Fibroblast of skin of scalp (primary cell): ENCODE measurements around the gene CDH23. TPM values are rescaled to one million over a fixed set of nuclear protein-coding genes. Genes with fewer than 3 reads are reported as not detected.
"Not testable (repeated sequence)": the region's sequence is repeated elsewhere in the genome, so short reads cannot be mapped to it uniquely, and the experiment has no call there.

Source experiments
- DNase-seq: peaks from one replicate; pipeline ENCODE4 v3.0.0-alpha.2; 2013
- polyA plus RNA-seq, 2 experiments: library from polyadenylated mRNA; unstranded; fragments of 120-200 nt; gene quantifications; one replicate each; pipeline ENCODE4 v1.2.1, GENCODE V29; 2013; ENCODE audit not compliant: insufficient read length in 2 of 2

Gene CDH23
- 0.08 TPM for polyA plus RNA-seq (2013, experiment 1 of 2; ENCODE audit: insufficient read length)
- 0.36 TPM for polyA plus RNA-seq (2013, experiment 2 of 2; ENCODE audit: insufficient read length)

DNA sequence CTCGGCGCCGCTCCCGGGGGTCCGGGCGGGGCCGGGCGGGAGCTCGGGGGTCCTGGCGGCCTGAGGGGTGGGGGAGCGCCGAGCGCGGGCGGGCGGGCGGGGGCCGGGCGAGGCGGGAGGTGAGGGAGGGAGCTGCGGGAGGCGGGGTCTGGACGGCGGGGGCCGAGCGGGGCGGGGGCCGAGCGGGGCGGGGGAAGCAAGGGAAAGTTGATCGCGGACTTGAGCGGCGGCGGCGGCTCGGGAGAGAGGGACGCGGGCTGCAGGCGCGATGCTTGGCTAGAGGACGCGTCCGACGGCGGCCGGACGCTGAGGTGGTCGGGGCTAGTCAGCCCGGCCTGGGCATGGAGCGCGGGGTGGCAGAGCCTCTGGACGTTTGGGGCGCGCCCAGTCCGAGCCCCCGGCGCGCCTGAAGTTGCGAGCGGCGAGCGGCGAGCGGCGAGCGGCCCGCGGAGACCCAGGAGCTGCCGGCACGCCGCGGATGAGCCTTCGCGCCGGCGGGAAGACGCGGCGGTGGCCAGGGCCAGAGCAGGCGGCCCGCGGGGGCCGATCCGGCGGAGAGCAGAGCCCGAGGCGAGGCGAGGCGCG is at the start of gene CDH23:
CDH23 (plus strand) TSS at position 210 of the 585 bp plus-strand sequence. CDS start 42,912 bp downstream, outside the sequence.
- DNase-seq = no peak

DNA sequence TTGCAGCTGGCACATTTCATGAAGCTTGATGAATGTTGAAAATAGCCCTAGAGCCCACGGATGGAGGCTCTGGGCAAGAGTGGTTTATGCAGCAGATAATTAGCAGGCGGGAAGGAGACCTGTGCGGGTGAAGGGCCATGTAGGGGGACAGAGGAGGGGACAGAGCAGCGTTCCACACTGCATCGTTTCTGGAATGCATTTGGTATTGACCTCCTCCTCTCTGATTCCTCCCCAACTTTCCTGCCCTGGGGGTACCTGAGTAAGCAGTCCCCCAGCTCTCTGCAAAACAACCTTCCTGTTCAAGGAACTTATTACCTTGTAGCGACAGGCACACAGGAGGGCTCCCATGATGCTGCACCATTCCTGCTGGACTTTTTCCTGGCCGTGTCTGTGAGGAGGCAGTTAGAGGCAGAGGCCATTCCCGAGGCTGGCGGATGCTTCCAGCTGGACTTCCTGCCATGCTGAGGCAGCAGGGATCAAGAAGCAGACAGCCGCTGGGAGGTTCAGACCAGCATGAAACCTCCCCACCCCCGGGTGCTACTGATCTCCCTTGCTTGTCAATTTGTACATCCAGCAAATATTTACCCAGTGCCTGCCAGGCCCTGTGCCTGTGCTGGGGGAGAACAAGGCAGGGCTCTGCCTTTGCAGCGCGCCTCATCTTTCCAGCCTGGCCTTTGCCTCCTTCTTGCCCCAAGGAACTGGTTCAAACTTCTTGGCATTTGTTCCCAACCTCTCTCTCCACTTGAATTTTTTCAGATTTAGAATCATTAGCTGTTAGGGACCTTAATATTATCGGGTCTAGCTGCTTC is 48.9 kb upstream of the CDH23 start:
- no peak for DNase-seq

DNA sequence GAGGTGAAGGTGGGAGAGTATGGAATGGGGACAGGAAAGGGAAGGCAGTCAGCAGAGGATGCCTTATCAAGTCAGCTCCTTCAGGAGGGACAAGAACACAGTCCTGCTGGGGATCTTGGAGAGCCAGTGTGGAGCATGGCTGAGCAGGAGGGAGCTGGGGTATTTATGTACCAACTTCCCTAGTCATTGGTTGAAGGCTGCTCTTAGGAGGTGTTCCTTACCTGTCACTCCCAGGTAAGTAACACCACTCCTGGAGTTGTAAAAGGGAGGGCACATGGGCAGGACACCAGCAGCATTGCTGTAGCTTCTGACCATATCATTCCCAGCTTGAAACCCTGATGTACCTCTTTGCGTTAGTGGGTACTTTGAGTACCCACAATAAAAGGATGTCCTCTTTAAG is 47.9 kb upstream of the CDH23 start:
- DNase-seq = no peak

DNA sequence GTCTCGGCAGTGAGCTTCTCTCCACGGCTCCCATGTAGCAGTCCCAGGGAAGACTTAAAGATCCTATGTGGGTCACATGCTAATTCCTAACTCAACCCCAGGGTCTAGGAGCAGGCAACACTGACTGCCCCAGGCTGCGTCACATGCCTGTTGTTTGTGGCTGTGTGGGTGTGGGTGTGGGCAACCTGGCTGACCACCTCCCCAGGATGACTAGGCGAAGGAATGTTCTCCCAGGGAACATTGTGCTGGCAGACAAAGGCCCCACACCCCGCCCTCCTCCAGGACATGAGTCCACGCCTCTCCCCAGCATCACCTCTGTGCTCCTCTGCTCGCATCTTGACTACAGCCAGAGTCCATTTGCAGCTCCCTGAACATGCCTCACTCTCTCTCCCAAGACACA is 47.3 kb upstream of the CDH23 start:
- DNase-seq = no peak

DNA sequence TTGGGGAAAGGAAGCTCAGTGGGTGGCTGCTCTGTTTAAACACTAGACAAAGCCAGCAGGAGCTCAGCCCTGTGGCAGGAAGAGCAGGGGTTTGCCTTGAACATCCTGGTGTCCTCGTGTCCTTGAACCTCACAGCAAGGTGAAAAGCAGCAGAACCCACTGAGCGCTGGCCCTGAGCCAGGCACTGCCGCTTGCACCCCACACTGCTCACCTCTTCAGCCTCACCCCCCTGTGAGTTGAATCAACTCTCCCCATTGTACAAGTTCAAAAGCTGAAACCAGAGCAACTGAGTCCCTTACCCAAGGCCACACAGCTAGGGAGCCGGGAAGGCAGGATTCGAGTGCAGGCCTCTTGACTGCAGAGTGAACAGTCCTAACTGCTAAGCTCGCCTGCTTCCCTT is 45.6 kb upstream of the CDH23 start:
- no peak for DNase-seq

DNA sequence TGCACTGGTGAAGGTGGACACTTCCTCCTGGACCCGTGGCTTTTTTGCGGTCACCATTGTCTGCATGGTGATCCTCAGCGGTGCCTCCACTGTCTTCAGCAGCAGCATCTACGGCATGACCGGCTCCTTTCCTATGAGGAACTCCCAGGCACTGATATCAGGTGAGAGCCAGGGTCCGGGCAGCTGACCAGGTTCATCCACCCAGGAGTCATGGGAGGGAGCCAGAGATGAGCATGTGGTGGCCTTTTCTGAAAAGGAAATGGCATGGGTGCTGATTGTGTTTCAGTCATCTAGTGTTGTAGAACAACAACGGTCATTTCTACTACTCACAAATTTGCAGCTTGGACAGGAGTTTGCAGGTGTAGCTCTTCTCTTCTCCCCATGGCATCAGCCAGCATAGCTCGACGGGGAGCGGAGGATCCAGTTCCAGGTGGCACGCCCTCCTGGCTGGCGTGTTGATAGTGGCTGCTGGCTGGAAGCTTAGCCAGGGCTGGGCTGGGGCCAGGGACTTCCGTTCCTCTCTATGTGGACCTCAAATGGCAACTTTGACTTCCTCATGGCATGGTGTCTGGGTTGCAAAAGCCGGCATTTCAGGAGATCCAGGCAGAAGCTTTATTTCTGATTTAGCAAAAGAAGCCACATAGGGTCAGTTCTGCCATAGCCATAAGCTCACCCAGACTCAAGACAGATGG is 44.9 kb upstream of the CDH23 start:
- no peak for DNase-seq

DNA sequence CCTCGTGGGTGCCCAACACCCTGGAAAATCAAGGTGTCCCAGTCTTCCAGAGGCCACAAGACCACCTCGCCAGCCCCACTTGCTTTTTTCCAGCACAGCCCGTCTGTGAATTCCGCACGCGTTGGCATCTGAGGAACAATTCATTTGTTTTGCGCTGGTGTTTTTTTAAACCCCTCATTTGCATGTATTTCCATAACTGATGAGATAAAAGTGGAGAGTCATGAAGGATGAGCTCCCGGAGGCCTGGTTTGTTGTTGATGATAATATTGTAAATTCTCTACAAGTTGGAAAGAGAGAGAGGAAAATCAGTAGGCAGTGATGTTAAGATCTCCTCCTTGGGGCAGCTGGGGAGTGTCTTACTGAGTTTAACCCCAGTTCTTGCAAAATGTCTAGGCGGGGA is 43.1 kb upstream of the CDH23 start:
- DNase-seq = no peak

DNA sequence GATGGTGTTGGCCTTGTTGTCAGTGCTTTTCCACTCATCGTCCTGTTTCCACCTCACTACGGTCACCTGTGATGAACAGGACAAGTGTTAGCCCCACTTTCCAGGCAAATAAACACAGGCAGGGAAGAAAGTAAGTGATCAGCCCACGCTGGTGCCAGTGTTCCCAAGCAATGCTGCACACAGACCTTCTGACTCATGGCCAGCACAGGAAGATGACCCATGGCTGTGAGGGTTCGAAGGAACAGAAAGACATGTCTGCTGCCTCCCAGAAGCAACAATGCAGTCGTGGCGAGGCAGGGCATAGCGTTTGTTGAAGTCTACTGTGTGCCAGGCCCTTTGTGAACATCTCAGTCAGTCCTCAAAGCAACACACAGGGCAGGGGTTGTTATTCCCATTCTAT is 41.9 kb upstream of the CDH23 start:
- no peak for DNase-seq

DNA sequence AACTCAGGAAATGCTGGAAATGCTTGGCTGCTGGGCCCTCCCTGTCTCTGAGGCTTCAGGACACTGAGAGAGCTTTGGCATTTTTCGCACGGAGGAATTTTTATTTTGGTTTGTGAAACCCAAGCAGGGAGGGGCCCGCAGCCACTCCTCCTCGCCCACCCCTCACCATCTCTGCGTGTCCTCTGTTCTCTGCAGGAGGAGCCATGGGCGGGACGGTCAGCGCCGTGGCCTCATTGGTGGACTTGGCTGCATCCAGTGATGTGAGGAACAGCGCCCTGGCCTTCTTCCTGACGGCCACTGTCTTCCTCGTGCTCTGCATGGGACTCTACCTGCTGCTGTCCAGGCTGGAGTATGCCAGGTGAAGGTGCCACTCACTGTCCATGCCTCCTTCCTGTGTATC is 40.8 kb upstream of the CDH23 start:
- DNase-seq = no peak

DNA sequence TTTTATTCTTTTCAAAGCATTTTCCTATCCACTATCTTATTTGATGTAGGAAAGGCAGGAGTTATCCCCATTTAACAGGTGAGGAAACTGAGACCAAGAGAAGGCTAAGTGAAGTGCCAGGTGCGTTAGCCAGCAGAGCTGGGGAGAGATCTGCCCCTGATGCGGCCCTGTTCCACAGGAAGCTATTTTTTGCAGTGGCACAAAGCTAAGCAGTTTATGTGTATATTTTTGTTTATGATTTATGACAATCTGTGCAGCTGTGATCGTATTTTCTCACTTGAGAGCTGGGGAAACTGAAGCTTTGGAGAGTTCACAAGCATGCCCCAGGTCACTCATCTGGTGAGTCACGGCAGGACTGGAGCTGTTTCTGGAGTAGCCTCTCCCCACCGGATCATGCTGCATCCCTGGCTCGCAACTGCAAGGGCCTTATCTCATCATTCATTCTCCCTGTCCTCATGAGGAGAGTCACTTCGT is 38.9 kb upstream of the CDH23 start:
- no peak for DNase-seq

DNA sequence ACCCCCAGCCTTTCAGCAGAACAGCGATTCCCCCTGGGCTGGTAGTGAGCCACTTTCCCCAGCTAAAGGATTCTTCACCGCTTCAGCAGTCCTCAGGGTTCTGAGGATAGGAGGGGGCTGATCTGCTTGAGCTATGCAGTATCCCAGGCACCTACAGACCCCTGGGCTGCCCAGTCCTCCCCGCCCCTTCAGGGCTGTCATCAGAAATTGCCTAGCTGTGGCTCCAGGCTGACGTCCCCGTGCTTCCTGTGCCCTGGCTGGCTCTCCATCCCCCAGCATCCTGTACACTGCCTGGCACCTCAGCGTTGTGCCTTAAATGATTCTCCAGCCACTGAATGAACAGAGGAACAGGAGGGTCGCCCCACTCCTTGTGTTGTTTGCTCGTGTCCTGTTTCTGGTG is 38.4 kb upstream of the CDH23 start:
- no peak for DNase-seq

DNA sequence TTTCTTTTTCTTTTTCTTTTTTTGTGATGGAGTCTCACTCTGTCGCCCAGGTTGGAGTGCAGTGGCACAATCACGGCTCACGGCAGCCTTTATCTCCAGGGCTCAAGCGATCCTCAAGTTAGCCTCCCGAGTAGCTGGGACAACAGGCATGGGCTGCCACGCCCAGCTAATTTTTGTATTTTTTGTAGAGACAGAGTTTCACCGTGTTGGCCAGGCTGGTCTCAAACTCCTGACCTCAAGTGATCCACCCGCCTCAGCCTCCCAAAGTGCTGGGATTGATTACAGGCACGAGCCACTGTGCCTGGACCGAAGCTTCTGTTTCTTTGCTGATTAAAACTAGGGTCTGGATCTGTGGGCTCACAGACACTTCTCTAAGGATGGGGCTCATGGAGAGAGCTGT is 37.8 kb upstream of the CDH23 start:
- DNase-seq = not testable (repeated sequence)

DNA sequence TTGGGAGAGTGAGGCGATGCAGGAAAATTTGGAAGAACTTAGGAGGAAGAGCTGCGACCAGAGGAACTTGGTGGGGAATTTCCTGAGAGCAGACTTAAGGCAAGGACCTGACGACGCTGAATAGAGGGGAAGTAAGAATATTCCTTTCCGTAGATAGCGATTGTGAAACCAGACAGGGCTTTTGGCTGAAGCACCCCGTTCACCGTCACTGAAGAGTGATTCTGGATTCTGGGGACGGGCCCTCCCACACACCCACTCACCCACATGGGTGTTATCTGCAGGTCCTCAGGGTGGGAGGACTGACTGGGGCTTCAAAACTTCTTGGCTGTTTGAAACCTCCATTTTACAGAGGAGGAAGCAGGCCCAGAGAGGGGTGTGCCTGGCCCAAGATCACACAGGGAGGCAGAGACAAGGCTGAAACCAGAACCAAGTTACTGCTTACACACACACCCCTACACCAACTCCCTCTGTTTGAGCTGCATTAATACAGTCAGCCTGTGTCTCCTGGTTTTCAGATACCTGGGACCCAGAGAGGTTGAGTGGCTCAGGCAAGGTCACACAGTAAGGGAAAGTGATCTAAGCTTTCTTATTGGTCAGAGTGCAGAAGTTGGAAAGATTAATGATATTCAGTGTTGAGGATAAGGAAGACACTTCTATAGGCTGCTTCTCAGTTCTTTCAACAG is 37.2 kb upstream of the CDH23 start:
- DNase-seq = no peak

DNA sequence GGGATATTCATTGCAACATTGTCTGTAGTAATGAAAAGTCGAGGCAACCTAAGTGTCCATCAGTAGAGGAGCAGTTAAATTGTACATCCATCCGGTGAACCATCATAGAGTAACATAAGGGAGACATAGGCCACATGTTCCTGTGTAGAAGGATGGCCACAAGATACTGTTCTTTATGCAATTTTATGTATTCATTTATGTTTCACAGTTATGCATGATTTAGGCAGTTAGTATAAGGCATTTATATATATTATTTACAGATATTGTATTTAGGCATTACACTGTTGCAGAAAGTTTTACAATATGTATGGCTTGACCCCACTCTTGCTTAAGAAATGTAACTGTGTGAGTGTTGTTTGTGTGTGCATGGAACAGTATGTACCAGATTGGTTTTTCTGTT is 36.0 kb upstream of the CDH23 start:
- DNase-seq = no peak

DNA sequence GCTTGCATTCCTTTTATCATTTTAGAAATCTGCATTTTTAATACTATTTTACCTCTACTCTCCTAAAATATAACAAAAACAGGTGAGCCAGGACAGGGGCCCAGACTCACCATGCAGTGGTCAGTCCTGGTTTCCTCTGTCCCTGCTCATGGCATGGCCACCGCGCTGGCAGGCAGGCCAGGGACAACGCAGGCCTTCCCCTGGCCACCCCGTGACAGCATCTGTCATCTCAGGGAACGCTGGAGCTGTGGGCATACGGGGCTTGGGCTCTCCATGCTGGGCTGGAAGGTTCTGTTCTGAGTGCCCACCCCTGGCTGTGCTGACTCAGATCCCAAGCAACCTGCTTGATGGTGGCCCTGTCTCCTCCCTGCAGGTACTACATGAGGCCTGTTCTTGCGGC is 35.1 kb upstream of the CDH23 start:
- DNase-seq = no peak

DNA sequence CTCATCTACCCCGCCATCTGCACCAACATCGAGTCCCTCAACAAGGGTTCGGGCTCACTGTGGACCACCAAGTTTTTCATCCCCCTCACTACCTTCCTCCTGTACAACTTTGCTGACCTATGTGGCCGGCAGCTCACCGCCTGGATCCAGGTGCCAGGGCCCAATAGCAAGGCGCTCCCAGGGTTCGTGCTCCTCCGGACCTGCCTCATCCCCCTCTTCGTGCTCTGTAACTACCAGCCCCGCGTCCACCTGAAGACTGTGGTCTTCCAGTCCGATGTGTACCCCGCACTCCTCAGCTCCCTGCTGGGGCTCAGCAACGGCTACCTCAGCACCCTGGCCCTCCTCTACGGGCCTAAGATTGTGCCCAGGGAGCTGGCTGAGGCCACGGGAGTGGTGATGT is 34.6 kb upstream of the CDH23 start:
- DNase-seq = no peak

DNA sequence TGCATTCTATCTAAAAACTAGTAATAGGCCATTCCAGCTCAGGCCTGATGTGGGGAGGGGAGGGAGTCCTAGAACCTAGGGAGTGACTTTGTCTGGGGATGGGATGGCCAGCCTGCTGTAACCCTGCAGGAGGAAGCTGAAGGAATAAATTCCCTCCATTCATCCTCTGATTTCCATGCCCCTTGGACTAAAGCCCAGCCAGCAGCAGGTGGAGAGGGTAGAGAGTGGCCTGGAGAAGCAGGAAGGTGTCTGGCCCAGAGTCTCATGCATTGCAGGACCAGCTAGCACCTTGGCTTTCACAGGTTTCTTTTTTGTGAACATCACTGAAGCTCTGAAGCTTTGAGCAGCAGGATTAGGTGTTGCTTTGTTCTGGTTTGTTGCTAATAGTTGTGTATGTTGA is 32.8 kb upstream of the CDH23 start:
- no peak for DNase-seq

DNA sequence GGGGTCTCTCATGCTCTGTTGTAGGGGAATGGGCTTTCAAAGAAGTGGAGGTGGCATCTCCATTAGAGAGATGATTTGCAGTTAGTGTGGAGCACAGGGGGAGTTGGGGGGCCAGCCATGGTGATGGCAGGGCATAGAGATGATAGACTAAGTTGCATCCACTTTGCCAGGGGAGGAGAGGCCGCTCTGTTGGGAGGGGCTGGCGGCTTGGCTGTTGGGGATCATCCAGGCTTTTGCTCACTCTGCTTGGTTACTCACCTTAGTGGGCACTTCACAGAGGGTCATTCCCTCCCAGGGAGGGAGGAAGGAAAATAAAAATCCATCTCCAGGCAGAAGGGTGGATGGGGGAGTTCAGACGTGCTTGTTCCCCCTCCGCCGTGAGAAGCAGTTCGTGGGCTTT is 31.4 kb upstream of the CDH23 start:
- DNase-seq = no peak

DNA sequence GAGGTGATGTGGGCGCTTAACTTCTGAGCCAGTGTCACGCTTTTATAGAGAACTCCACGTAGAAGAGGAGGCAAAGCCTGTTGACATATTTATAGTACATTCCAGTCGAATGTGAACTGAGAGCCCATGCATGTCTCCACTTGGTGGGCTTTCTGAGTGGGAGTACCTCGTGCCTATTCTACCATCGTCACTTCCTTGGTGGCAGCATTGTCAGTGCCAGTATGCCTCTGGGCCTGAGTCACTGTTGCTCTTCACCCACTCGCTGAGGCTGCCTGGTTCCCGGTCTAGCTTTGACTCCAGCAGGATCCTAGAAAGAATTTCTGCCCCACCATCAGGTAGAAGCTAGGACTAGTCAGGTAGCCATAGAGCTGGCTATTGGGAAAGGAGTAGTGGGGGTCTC is 30.0 kb upstream of the CDH23 start:
- no peak for DNase-seq

DNA sequence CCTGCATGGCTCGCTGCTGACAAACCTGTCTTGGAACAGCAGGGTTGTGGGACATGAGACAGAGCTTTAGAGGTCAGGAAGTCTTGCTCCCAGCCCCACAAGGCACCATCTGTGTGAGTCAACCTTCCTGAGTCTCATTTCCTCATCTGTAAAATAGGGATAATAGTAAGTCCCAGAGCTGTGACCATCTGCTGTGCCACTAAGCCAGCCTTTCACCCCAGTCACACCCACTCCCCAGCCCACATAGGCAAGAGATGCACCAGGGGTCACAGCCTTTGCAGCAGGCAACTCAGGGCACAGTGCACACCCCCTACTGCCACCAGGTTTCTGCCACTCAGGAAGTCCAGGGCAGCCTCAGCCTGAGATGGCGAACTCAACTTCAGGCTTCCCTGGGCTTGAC is 29.4 kb upstream of the CDH23 start:
- no peak for DNase-seq

DNA sequence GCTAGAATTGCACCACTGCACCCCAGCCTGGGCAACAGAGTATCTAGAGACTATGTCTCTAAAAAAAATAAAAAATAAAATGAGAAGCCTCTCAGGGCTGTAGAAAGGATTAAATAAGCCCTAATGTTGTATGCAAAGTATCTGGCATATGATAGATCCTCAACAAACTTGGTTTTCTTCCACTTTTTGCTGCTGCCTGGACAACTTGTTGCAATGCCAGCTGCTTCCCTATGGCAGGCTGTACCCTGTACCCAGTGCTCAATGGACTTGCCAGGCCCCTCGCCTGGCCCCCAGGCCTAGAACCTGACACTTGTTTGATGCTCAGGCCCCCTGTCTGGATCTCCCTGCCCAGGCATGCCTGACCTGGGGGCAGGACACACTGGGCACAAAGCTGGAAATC is 28.5 kb upstream of the CDH23 start:
- DNase-seq = no peak

DNA sequence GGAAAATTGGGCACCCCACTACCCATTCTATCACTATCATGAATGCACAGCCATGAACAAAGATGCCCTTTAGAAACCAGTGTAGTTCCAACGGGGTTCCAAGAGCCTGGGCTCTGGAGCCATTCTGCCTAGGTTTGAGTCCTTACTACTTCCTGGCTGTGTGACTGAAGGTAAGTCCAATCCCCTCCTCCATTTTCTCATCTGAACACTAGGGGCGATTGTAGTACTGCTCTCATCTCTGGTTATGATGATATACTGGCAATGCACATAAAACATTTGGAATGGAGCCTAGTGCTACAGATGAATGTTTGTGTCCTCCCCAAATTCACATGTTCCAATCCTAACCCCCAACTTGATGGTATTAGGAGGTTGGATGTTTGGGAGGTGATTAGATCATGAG is 28.1 kb upstream of the CDH23 start:
- no peak for DNase-seq

DNA sequence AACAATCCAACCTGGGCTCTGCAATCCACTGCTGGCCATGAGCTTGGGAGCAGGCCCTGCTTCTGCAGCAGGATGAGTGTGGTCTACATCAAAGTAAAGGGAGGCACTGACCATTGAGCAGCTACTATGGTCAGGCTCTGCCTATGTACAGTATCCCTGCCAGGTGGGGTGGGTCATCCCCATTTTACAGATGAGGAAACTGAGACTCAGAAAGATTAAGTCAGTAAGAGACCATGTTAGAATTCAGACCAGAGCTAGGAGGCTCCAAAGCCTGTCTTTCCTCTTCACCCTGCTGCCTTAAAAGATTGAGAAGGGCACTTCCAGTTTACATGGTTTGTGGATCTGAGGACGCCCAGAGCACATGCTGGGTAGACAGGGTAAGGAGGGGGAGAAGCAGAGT is 27.1 kb upstream of the CDH23 start:
- no peak for DNase-seq
